ENCODE measurements around the gene CYBC1.
"Not testable (repeated sequence)": the region's sequence is repeated elsewhere in the genome, so short reads cannot be mapped to it uniquely, and the experiment has no call there.

The CYBC1 gene

GRCh38 chr17:82432017-82432416 lies 18.5 kb downstream of the CYBC1 start:
- no peak for DNase-seq

GRCh38 chr17:82429824-82430223 lies 20.7 kb downstream of the CYBC1 start:
- DNase-seq: no peak

- DNase-seq: no peak
Observed at GRCh38 chr17:82428546-82428945, 22.0 kb downstream of the CYBC1 start.

GRCh38 chr17:82424863-82425159 lies 25.7 kb downstream of the CYBC1 start:
- DNase-seq: no peak

- DNase-seq: peak; percentile 81
Observed at GRCh38 chr17:82424001-82424862, 26.3 kb downstream of the CYBC1 start.

- no peak for DNase-seq
Observed at GRCh38 chr17:82419540-82419939, 31.0 kb downstream of the CYBC1 start.

GRCh38 chr17:82418001-82418986 lies 32.3 kb downstream of the CYBC1 start, which contains the start of the genes HEXD and OGFOD3:
Gene HEXD, plus strand, starts transcription at chr17:82418347. Its CDS starts 1,453 bp downstream, at chr17:82419800.
Gene OGFOD3, minus strand, starts transcription at chr17:82418586. Its CDS starts 101 bp downstream, at chr17:82418485.
- peak; percentile 91 for DNase-seq

GRCh38 chr17:82416771-82417170 lies 33.8 kb downstream of the CYBC1 start:
- DNase-seq: no peak

GRCh38 chr17:82416264-82416663 lies 34.3 kb downstream of the CYBC1 start:
- no peak for DNase-seq

- no peak for DNase-seq
Observed at GRCh38 chr17:82415786-82416185, 34.8 kb downstream of the CYBC1 start.

- no peak for DNase-seq
Observed at GRCh38 chr17:82415336-82415735, 35.2 kb downstream of the CYBC1 start.

- DNase-seq: peak; percentile 86
Observed at GRCh38 chr17:82414548-82415281, 35.8 kb downstream of the CYBC1 start.

- DNase-seq: no peak
Observed at GRCh38 chr17:82412535-82413520, 37.7 kb downstream of the CYBC1 start.

- DNase-seq: not testable (repeated sequence)
Observed at GRCh38 chr17:82412081-82412480, 38.5 kb downstream of the CYBC1 start.

- DNase-seq: no peak
Observed at GRCh38 chr17:82411396-82412053, 39.0 kb downstream of the CYBC1 start.

GRCh38 chr17:82410014-82410716 lies 40.4 kb downstream of the CYBC1 start:
- no peak for DNase-seq

GRCh38 chr17:82408938-82409318 lies 41.6 kb downstream of the CYBC1 start:
- no peak for DNase-seq

GRCh38 chr17:82408288-82408937 lies 42.1 kb downstream of the CYBC1 start:
- DNase-seq: no peak

- no peak for DNase-seq
Observed at GRCh38 chr17:82407255-82407654, 43.3 kb downstream of the CYBC1 start.

GRCh38 chr17:82406131-82406671 lies 44.4 kb downstream of the CYBC1 start:
- DNase-seq: no peak

Measured in activated CD8-positive, alpha-beta memory T cell treated with anti-CD3 and anti-CD28 coated beads, Interleukin-2, amount 50 U/mL, for 48 hours (primary cell).